ENCODE measurements around the gene GCLM. TPM values are rescaled to one million over a fixed set of nuclear protein-coding genes. Genes with fewer than 3 reads are reported as not detected.
"Not testable (repeated sequence)": the region's sequence is repeated elsewhere in the genome, so short reads cannot be mapped to it uniquely, and the experiment has no call there.

GCLM gene
- total RNA-seq, 1 experiment from 2014 or later: 7.2 TPM

GRCh38 chr1:93869653-93870052, 39.6 kb downstream of the GCLM start:
- Histone ChIP-seq H3K4me1 (no peaks in the 10 kb centered on the region), H3K9me3 (replicated peaks) (no peaks in the 10 kb centered on the region), H3K27me3 (no peaks in the 10 kb centered on the region), H3K4me3 (no peak overlapping the region), H3K27ac (no peak overlapping the region), H3K36me3 (peaks cover 71% of the 10 kb centered on the region)
- DNase-seq: no peak

GRCh38 chr1:93868492-93868891, 40.7 kb downstream of the GCLM start:
- H3K27ac ChIP-seq; H3K4me3 ChIP-seq; H3K4me1 ChIP-seq; H3K9me3 ChIP-seq (replicated peaks); DNase-seq; H3K27me3 ChIP-seq: not testable (repeated sequence)
- peaks cover 60% of the 10 kb centered on the region for H3K36me3 ChIP-seq

GRCh38 chr1:93865253-93865652, 44.0 kb downstream of the GCLM start:
- no peak for DNase-seq
- Histone ChIP-seq H3K27ac (no peak overlapping the region), H3K9me3 (replicated peaks) (peaks cover 4% of the 10 kb centered on the region), H3K36me3 (peaks cover 28% of the 10 kb centered on the region), H3K4me3 (no peak overlapping the region), H3K27me3 (no peaks in the 10 kb centered on the region), H3K4me1 (no peaks in the 10 kb centered on the region)

GRCh38 chr1:93864175-93864574, 45.1 kb downstream of the GCLM start:
- H3K4me1 ChIP-seq: no peaks in the 10 kb centered on the region
- no peak for DNase-seq
- H3K27me3 ChIP-seq: no peaks in the 10 kb centered on the region
- peaks cover 4% of the 10 kb centered on the region for H3K9me3 ChIP-seq (replicated peaks)
- no peak overlapping the region for H3K4me3 ChIP-seq
- H3K27ac ChIP-seq: no peak overlapping the region
- peaks cover 17% of the 10 kb centered on the region for H3K36me3 ChIP-seq

GRCh38 chr1:93857653-93858052, 51.6 kb downstream of the GCLM start:
- DNase-seq; H3K27ac ChIP-seq; H3K27me3 ChIP-seq; H3K9me3 ChIP-seq (replicated peaks); H3K4me3 ChIP-seq; H3K36me3 ChIP-seq; H3K4me1 ChIP-seq: not testable (repeated sequence)

GRCh38 chr1:93855983-93856382, 53.2 kb downstream of the GCLM start:
- not testable (repeated sequence) for DNase-seq; H3K4me1 ChIP-seq; H3K27ac ChIP-seq; H3K36me3 ChIP-seq; H3K27me3 ChIP-seq; H3K9me3 ChIP-seq (replicated peaks); H3K4me3 ChIP-seq

GRCh38 chr1:93853940-93854339, 55.3 kb downstream of the GCLM start:
- no peak for DNase-seq
- peaks cover 5% of the 10 kb centered on the region; the same call in 1 of the 2 replicates for H3K9me3 ChIP-seq (replicated peaks)
- no peak overlapping the region for H3K27ac ChIP-seq
- H3K27me3 ChIP-seq: no peaks in the 10 kb centered on the region
- no peaks in the 10 kb centered on the region for H3K36me3 ChIP-seq
- no peaks in the 10 kb centered on the region for H3K4me1 ChIP-seq
- H3K4me3 ChIP-seq: no peak overlapping the region

- H3K27ac ChIP-seq: no peak overlapping the region
- no peak overlapping the region for H3K4me3 ChIP-seq
- no peaks in the 10 kb centered on the region for H3K27me3 ChIP-seq
- DNase-seq: no peak
- no peaks in the 10 kb centered on the region for H3K36me3 ChIP-seq
- H3K9me3 ChIP-seq (replicated peaks): peaks cover 5% of the 10 kb centered on the region; the same call in 1 of the 2 replicates
- peaks cover 4% of the 10 kb centered on the region; the same call in 1 of the 2 replicates for H3K4me1 ChIP-seq
Measured at GRCh38 chr1:93851878-93852277, 57.4 kb downstream of the GCLM start.

- Histone ChIP-seq H3K27me3 (no peaks in the 10 kb centered on the region), H3K27ac (no peak overlapping the region), H3K4me1 (peaks cover 4% of the 10 kb centered on the region; the same call in 1 of the 2 replicates), H3K9me3 (replicated peaks) (peaks cover 5% of the 10 kb centered on the region; the same call in 1 of the 2 replicates), H3K4me3 (no peak overlapping the region), H3K36me3 (no peaks in the 10 kb centered on the region)
- DNase-seq: no peak
Measured at GRCh38 chr1:93851327-93851712, 57.9 kb downstream of the GCLM start.

- H3K4me3 ChIP-seq; H3K4me1 ChIP-seq; H3K27me3 ChIP-seq; H3K36me3 ChIP-seq; H3K9me3 ChIP-seq (replicated peaks); H3K27ac ChIP-seq: not testable (repeated sequence)
- peak; percentile 75 to 83 for DNase-seq
Measured at GRCh38 chr1:93850687-93851326, 58.4 kb downstream of the GCLM start.

- Histone ChIP-seq H3K9me3 (replicated peaks) (peaks cover 5% of the 10 kb centered on the region; the same call in 1 of the 2 replicates), H3K36me3 (no peaks in the 10 kb centered on the region), H3K27me3 (no peaks in the 10 kb centered on the region), H3K4me3 (peak overlapping the region; percentile 97), H3K4me1 (peaks cover 8% of the 10 kb centered on the region), H3K27ac (peak overlapping the region; percentile 92; the same call in 1 of the 2 replicates)
- DNase-seq: no peak
Measured at GRCh38 chr1:93848350-93848883, 60.8 kb downstream of the GCLM start.

- Histone ChIP-seq H3K36me3 (no peaks in the 10 kb centered on the region), H3K27me3 (no peaks in the 10 kb centered on the region), H3K4me3 (peak overlapping the region; percentile 97), H3K4me1 (peaks cover 8% of the 10 kb centered on the region), H3K9me3 (replicated peaks) (peaks cover 5% of the 10 kb centered on the region; the same call in 1 of the 2 replicates), H3K27ac (peak overlapping the region; percentile 92)
- peak; percentile 82 to 87 for DNase-seq
Measured at GRCh38 chr1:93847811-93848288, 61.4 kb downstream of the GCLM start.

GRCh38 chr1:93846992-93847810, 62.0 kb downstream of the GCLM start:
- Histone ChIP-seq H3K4me3 (peak overlapping the region; percentile 97), H3K4me1 (peaks cover 8% of the 10 kb centered on the region), H3K36me3 (no peaks in the 10 kb centered on the region), H3K27ac (peak overlapping the region; percentile 92), H3K9me3 (replicated peaks) (peaks cover 5% of the 10 kb centered on the region; the same call in 1 of the 2 replicates), H3K27me3 (no peaks in the 10 kb centered on the region)
- peak; percentile 86 to 96 for DNase-seq

GRCh38 chr1:93846206-93846991, 62.8 kb downstream of the GCLM start:
- Histone ChIP-seq H3K36me3 (no peaks in the 10 kb centered on the region), H3K4me1 (peaks cover 8% of the 10 kb centered on the region), H3K4me3 (peak overlapping the region; percentile 97), H3K9me3 (replicated peaks) (peaks cover 5% of the 10 kb centered on the region; the same call in 1 of the 2 replicates), H3K27ac (peak overlapping the region; percentile 92), H3K27me3 (no peaks in the 10 kb centered on the region)
- DNase-seq: peak; percentile 94

All from SJCRH30 (cell line).